D721Med (cell line): ENCODE data around the gene TPP1.

ENCODE experiments used
- DNase-seq: peaks from one replicate; pipeline ENCODE4 v3.0.0; 2011; ENCODE audit warnings: low spot score; ENCODE audit not compliant: insufficient read length
- FAIRE-seq: peaks from 2 replicates; lab custom pipeline; 2011; peaks lifted over from hg19 to GRCh38; lab: Jason Lieb, UNC
- CTCF ChIP-seq: IDR thresholded peaks from 2 replicates; pipeline ENCODE4 v1.5.1; 2012; ENCODE audit warnings: mild to moderate bottlenecking, control low read depth; ENCODE audit not compliant: insufficient read depth; ENCODE audit errors: missing control alignments

The TPP1 gene

GRCh38 chr11:6647836-6648235 lies 28.6 kb upstream of the TPP1 start:
- TF ChIP-seq CTCF: no peak
- FAIRE-seq (no peak), DNase-seq (no peak)

- DNase-seq: no peak
- FAIRE-seq: no peak
- TF ChIP-seq CTCF: no peak
These were observed 27.9 kb upstream of the TPP1 start for GRCh38 chr11:6646918-6647679.

- DNase-seq: no peak
- no peak for TF ChIP-seq CTCF
- no peak for FAIRE-seq
These were observed 27.3 kb upstream of the TPP1 start for GRCh38 chr11:6646576-6646917.

- TF ChIP-seq CTCF: no peak
- DNase-seq: no peak
- no peak for FAIRE-seq
These were observed 26.8 kb upstream of the TPP1 start for GRCh38 chr11:6646071-6646470.

- FAIRE-seq: no peak
- DNase-seq: no peak
- TF ChIP-seq CTCF: no peak
These were observed 23.7 kb upstream of the TPP1 start for GRCh38 chr11:6642957-6643356.

GRCh38 chr11:6640985-6641701 lies 21.9 kb upstream of the TPP1 start:
- DNase-seq (no peak), FAIRE-seq (no peak)
- TF ChIP-seq CTCF: no peak
